Liver (tissue), 9 donors: ENCODE measurements around the gene OGG1. TPM values are rescaled to one million over a fixed set of nuclear protein-coding genes. Genes with fewer than 3 reads are reported as not detected.

Source experiments
- DNase-seq: peaks from one replicate; pipeline ENCODE4 v3.0.0-alpha.2; 2017; ENCODE audit warnings: low spot score
- H3K27ac ChIP-seq, 2 donors: one replicate each; pipeline ENCODE4 v1.7.0; 2013; ENCODE audit warnings: inconsistent platforms in 2 of 2, low read length in 2 of 2, control low read depth in 1 of 2, low read depth in 1 of 2, mild to moderate bottlenecking in 1 of 2
- H3K27me3 ChIP-seq, 4 donors: one replicate each; pipeline versions ENCODE4 v1.6.1 to v1.7.0; 2013; ENCODE audit warnings: low read length in 3 of 4, inconsistent platforms in 1 of 4, mild to moderate bottlenecking in 1 of 4, moderate library complexity in 1 of 4; ENCODE audit not compliant: control insufficient read depth in 4 of 4, insufficient read depth in 4 of 4
- H3K36me3 ChIP-seq, 4 donors: one replicate each; pipeline versions ENCODE4 v1.6.1 to v1.7.0; 2013; ENCODE audit warnings: low read length in 3 of 4, mild to moderate bottlenecking in 3 of 4, low read depth in 1 of 4, moderate library complexity in 1 of 4; ENCODE audit not compliant: control insufficient read depth in 4 of 4, insufficient read depth in 3 of 4
- H3K4me1 ChIP-seq, 4 donors: one replicate each; pipeline versions ENCODE4 v1.6.1 to v1.7.0; 2013; ENCODE audit warnings: low read length in 3 of 4, mild to moderate bottlenecking in 3 of 4, moderate library complexity in 1 of 4; ENCODE audit not compliant: control insufficient read depth in 4 of 4, insufficient read depth in 4 of 4
- H3K4me3 ChIP-seq, 3 donors: one replicate each; pipeline versions ENCODE4 v1.6.1 to v1.7.0; 2013; ENCODE audit warnings: low read length in 3 of 3, control low read depth in 1 of 3, low read depth in 1 of 3, mild to moderate bottlenecking in 1 of 3
- H3K9ac ChIP-seq, 2 donors: one replicate each; pipeline ENCODE4 v1.7.0; 2013; ENCODE audit warnings: low read length in 2 of 2, mild to moderate bottlenecking in 2 of 2, moderate library complexity in 2 of 2, control low read depth in 1 of 2, low read depth in 1 of 2
- H3K9me3 ChIP-seq, 4 donors: one replicate each; pipeline versions ENCODE4 v1.6.1 to v1.7.0; 2013; ENCODE audit warnings: low read length in 3 of 4; ENCODE audit not compliant: control insufficient read depth in 4 of 4
- CTCF ChIP-seq: fragments of 150-350 bp; IDR thresholded peaks from 2 replicates; pipeline ENCODE4 v1.5.1; 2017; ENCODE audit warnings: improper control_type of control experiment, low read depth, low read length; ENCODE audit not compliant: missing input control
- GABPA ChIP-seq, 2 donors: IDR thresholded peaks in 1 of 2; conservative IDR thresholded peaks in 1 of 2; 2 replicates each; pipeline ENCODE4 v1.6.1; 2016; ENCODE audit warnings: antibody characterized with exemption in 2 of 2, mild to moderate bottlenecking in 1 of 2, moderate library complexity in 1 of 2
- HNF4A ChIP-seq, 2 donors: conservative IDR thresholded peaks; 2 replicates each; pipeline ENCODE4 v1.6.1; 2016; ENCODE audit warnings: antibody characterized with exemption in 2 of 2, mild to moderate bottlenecking in 2 of 2
- HNF4G ChIP-seq: IDR thresholded peaks from 2 replicates; pipeline ENCODE4 v1.6.1; 2016; ENCODE audit warnings: antibody characterized with exemption
- JUND ChIP-seq, 2 donors: IDR thresholded peaks; 2 replicates each; pipeline ENCODE4 v1.6.1; 2016; ENCODE audit warnings: antibody characterized with exemption in 2 of 2
- MAX ChIP-seq: IDR thresholded peaks from 2 replicates; pipeline ENCODE4 v1.6.1; 2016; ENCODE audit warnings: antibody characterized with exemption
- NR2F2 ChIP-seq: IDR thresholded peaks from 2 replicates; pipeline ENCODE4 v1.6.1; 2016; ENCODE audit warnings: antibody characterized with exemption
- RAD21 ChIP-seq, 2 donors: IDR thresholded peaks; 2 replicates each; pipeline ENCODE4 v1.6.1; 2016; ENCODE audit warnings: antibody characterized with exemption in 2 of 2, mild to moderate bottlenecking in 2 of 2
- REST ChIP-seq: IDR thresholded peaks from 2 replicates; pipeline ENCODE4 v1.6.1; 2016; ENCODE audit warnings: antibody characterized with exemption, mild to moderate bottlenecking
- RXRA ChIP-seq, 2 donors: IDR thresholded peaks; 2 replicates each; pipeline ENCODE4 v1.6.1; 2017 to 2018; ENCODE audit warnings: antibody characterized with exemption in 2 of 2, mild to moderate bottlenecking in 1 of 2
- SP1 ChIP-seq: IDR thresholded peaks from 2 replicates; pipeline ENCODE4 v1.6.1; 2018; ENCODE audit warnings: antibody characterized with exemption, mild to moderate bottlenecking
- TAF1 ChIP-seq: conservative IDR thresholded peaks from 2 replicates; pipeline ENCODE4 v1.6.1; 2016; ENCODE audit warnings: antibody characterized with exemption, mild to moderate bottlenecking
- YY1 ChIP-seq: IDR thresholded peaks from 2 replicates; pipeline ENCODE4 v1.6.1; 2016; ENCODE audit warnings: antibody characterized with exemption, mild to moderate bottlenecking
- ZBTB33 ChIP-seq: IDR thresholded peaks from 2 replicates; pipeline ENCODE4 v1.6.1; 2016; ENCODE audit warnings: antibody characterized with exemption
- WGBS: extraction: QIAGEN DNeasy Blood & Tissue Kit; methylation state at CpG from one replicate; pipeline ENCODE4 v1.1.7; 2013; 5-methylcytosine and 5-hydroxymethylcytosine counted together
- polyA plus RNA-seq, 2 donors: library from polyadenylated mRNA; stranded (reverse) in 1 of 2; unstranded in 1 of 2; fragments of 200-250 nt in 1 of 2; fragments of >200 nt in 1 of 2; fragmentation: Nextera tagmentation in 1 of 2; extraction: Ambion mirVana in 1 of 2; gene quantifications; one replicate each; pipeline versions ENCODE4 v1.2.1 to v1.2.3, GENCODE V29; 2013 to 2015
- total RNA-seq, 2 donors: library from RNA; depleted of rRNA; stranded (reverse); fragments of >200 nt; gene quantifications; one replicate each; pipeline ENCODE4 v1.2.3, GENCODE V29; 2014
- TF ChIP-seq, protein P1 (sequence below): IDR thresholded peaks from 2 replicates; pipeline ENCODE4 v1.6.1; 2016; ENCODE audit warnings: antibody characterized with exemption
- donor health status: healthy.
- donor health status: healthy.
- donor health status: healthy.
- donor health status: healthy.
- donor health status: healthy.

The OGG1 gene
- total and polyA plus RNA-seq, 4 donors = 8.9 to 19.8 (median 10.0) TPM

DNA sequence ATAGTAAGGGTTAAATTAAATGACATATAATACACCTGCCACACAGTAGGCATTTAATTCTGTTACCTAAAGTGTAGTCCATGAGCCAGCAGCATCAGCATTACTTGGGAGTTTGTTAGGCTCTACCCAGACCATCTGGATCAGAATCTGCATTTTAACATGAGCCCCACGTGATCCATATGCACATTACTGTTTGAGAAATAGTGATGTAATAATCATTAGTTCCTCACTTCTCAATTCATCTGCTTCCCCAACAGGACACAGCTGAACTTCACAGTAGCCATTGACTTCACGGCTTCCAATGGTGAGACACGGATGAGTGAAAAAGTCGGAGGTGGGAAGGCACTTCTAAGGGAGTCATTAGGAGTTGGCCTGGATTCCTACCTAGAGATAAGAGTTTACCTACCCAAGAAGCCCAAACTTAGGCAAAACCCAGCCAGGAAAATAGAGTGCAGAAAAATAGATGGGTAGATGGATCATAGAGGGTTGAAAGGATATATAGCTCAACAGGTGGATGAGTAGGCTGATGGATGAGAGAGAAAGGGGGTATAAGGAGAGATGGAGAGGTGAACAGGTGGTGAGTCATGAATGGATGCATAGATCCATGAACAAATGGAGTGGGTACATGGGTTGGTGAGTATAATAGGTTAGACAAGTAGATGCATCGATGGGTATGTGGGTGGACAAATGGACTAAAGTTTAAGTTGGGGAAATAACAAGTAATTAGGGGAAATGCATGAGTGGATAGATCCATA lies 32.8 kb upstream of the OGG1 start (continued):
- TF ChIP-seq ZBTB33 (no peak), HNF4A (conservative IDR thresholded peaks at IDR 0.05) (no peak), SP1 (no peak), RXRA (IDR thresholded peaks at IDR 0.05) (no peak), MAX (no peak)

DNA sequence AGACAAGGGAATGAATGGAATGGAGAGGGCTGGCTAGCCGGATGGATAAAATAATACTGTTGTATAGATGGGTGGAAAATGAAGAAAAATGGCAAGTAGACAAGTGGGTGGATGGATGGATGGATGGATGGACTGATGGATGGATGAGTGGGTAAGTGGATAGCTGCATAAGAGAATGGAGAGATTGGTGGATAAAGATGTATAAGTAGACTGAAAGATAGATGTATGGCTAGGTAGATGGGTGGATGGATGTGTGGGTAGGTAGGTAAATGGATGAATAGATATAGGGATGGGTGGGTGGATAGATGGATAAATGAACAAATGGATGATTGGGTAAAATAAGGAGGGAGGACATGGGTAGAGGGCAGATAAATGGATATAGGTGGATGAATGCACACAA lies 32.2 kb upstream of the OGG1 start:
- Histone ChIP-seq H3K4me1 (no peaks in the 10 kb centered on the region), H3K9me3 (no peaks in the 10 kb centered on the region), H3K27ac (no peak overlapping the region), H3K4me3 (no peak overlapping the region), H3K9ac (no peak overlapping the region), H3K27me3 (no peaks in the 10 kb centered on the region), H3K36me3 (no peaks in the 10 kb centered on the region)
- TF ChIP-seq, protein P1, sequence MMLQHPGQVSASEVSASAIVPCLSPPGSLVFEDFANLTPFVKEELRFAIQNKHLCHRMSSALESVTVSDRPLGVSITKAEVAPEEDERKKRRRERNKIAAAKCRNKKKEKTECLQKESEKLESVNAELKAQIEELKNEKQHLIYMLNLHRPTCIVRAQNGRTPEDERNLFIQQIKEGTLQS = no peak
- no peak for TF ChIP-seq TAF1
- TF ChIP-seq NR2F2 = no peak
- no peak for TF ChIP-seq GABPA (IDR thresholded peaks at IDR 0.05 in 1 of 2, conservative IDR thresholded peaks at IDR 0.05 in 1 of 2)
- no peak for TF ChIP-seq YY1
- no peak for TF ChIP-seq ZBTB33
- no peak for DNase-seq
- 82% methylated on average over 1 of the region's 1 CpG for WGBS

- WGBS = 68% methylated on average over 4 of the region's 4 CpGs
- no peaks in the 10 kb centered on the region for H3K4me1 ChIP-seq
- no peaks in the 10 kb centered on the region for H3K36me3 ChIP-seq
- no peak overlapping the region for H3K27ac ChIP-seq
- no peaks in the 10 kb centered on the region for H3K9me3 ChIP-seq
- H3K9ac ChIP-seq = no peak overlapping the region
- H3K4me3 ChIP-seq = no peak overlapping the region
- H3K27me3 ChIP-seq = no peaks in the 10 kb centered on the region
- no peak for DNase-seq
- TF ChIP-seq REST (no peak), ZBTB33 (no peak), RAD21 (IDR thresholded peaks at IDR 0.05) (no peak), RXRA (IDR thresholded peaks at IDR 0.05) (no peak), YY1 (no peak), CTCF (no peak), GABPA (IDR thresholded peaks at IDR 0.05 in 1 of 2, conservative IDR thresholded peaks at IDR 0.05 in 1 of 2) (no peak), HNF4G (no peak), JUND (IDR thresholded peaks at IDR 0.05) (no peak), MAX (no peak), TAF1 (no peak), SP1 (no peak), NR2F2 (no peak)
- TF ChIP-seq, protein P1 = no peak
Measured at GRCh38 chr3:9718118-9718517, 31.6 kb upstream of the OGG1 start.
